Measurements from ENCODE around the gene PHEX. TPM values are rescaled to one million over a fixed set of nuclear protein-coding genes. Genes with fewer than 3 reads are reported as not detected.

The PHEX gene
- 3.4 TPM for polyA plus RNA-seq (ENCODE audit: insufficient read length)

- no peak for DNase-seq (ENCODE audit: low read depth)
Observed at GRCh38 chrX:22032084-22032483, at the start of gene PHEX. Gene PHEX (plus strand): TSS chrX:22032325. CDS start chrX:22033006, 681 bp downstream.

GRCh38 chrX:21985332-21985777 lies 46.8 kb upstream of the PHEX start:
- peak; percentile 68 for DNase-seq (ENCODE audit: low read depth)

GRCh38 chrX:21986596-21986995 lies 45.5 kb upstream of the PHEX start:
- no peak for DNase-seq (ENCODE audit: low read depth)

GRCh38 chrX:21989384-21989783 lies 42.7 kb upstream of the PHEX start:
- no peak for DNase-seq (ENCODE audit: low read depth)

- no peak for DNase-seq (ENCODE audit: low read depth)
Observed at GRCh38 chrX:21990832-21991231, 41.3 kb upstream of the PHEX start.

- DNase-seq (ENCODE audit: low read depth): no peak
Observed at GRCh38 chrX:21991504-21991903, 40.6 kb upstream of the PHEX start.

- DNase-seq (ENCODE audit: low read depth): no peak
Observed at GRCh38 chrX:21993265-21993664, 38.9 kb upstream of the PHEX start.

- DNase-seq (ENCODE audit: low read depth): no peak
Observed at GRCh38 chrX:21996872-21997455, 35.2 kb upstream of the PHEX start.

- DNase-seq (ENCODE audit: low read depth): no peak
Observed at GRCh38 chrX:21998037-21998436, 34.1 kb upstream of the PHEX start.

GRCh38 chrX:22004866-22005265 lies 27.3 kb upstream of the PHEX start:
- no peak for DNase-seq (ENCODE audit: low read depth)

- no peak for DNase-seq (ENCODE audit: low read depth)
Observed at GRCh38 chrX:22012051-22012450, 20.1 kb upstream of the PHEX start.

GRCh38 chrX:22012931-22013330 lies 19.2 kb upstream of the PHEX start:
- DNase-seq (ENCODE audit: low read depth): no peak

GRCh38 chrX:22015139-22015750 lies 16.9 kb upstream of the PHEX start:
- DNase-seq (ENCODE audit: low read depth): no peak

- DNase-seq (ENCODE audit: low read depth): no peak
Observed at GRCh38 chrX:22021751-22022324, 10.3 kb upstream of the PHEX start.

GRCh38 chrX:22024577-22024976 lies 7.5 kb upstream of the PHEX start:
- DNase-seq (ENCODE audit: low read depth): no peak

GRCh38 chrX:22025751-22026150 lies 6.4 kb upstream of the PHEX start:
- no peak for DNase-seq (ENCODE audit: low read depth)

GRCh38 chrX:22026731-22027130 lies 5.4 kb upstream of the PHEX start:
- DNase-seq (ENCODE audit: low read depth): no peak

- no peak for DNase-seq (ENCODE audit: low read depth)
Observed at GRCh38 chrX:22032506-22032905, 381 bp downstream of the PHEX start.

- DNase-seq (ENCODE audit: low read depth): no peak
Observed at GRCh38 chrX:22033818-22034217, 1.7 kb downstream of the PHEX start.

GRCh38 chrX:22035236-22035635 lies 3.1 kb downstream of the PHEX start:
- DNase-seq (ENCODE audit: low read depth): no peak

GRCh38 chrX:22037225-22037624 lies 5.1 kb downstream of the PHEX start:
- no peak for DNase-seq (ENCODE audit: low read depth)

- no peak for DNase-seq (ENCODE audit: low read depth)
Observed at GRCh38 chrX:22037911-22038537, 5.9 kb downstream of the PHEX start.

- no peak for DNase-seq (ENCODE audit: low read depth)
Observed at GRCh38 chrX:22039541-22039940, 7.4 kb downstream of the PHEX start.

Measured in forelimb muscle (tissue), 1 donor.